Thyroid gland (tissue), 4 donors: ENCODE measurements around the gene SH3TC2. TPM values are rescaled to one million over a fixed set of nuclear protein-coding genes. Genes with fewer than 3 reads are reported as not detected.

Experiments
- DNase-seq, 2 donors: peaks; one replicate each; pipeline ENCODE4 v3.0.0-alpha.2; 2019
- H3K27ac ChIP-seq, 3 donors: fragments of 200-600 bp; sonication (generic); 1 replicate in 2 of 3; 2 replicates in 1 of 3; pipeline ENCODE4 v1.5.1; 2016 to 2019; ENCODE audit warnings: mild to moderate bottlenecking in 1 of 3, moderate library complexity in 1 of 3
- H3K27me3 ChIP-seq: fragments of 200-600 bp; sonication (generic); one replicate; pipeline ENCODE4 v1.5.1; 2019
- H3K36me3 ChIP-seq, 2 donors: fragments of 200-600 bp; sonication (generic); one replicate each; pipeline ENCODE4 v1.5.1; 2016 to 2019
- H3K4me1 ChIP-seq, 2 donors: fragments of 200-600 bp; sonication (generic); one replicate each; pipeline ENCODE4 v1.5.1; 2017 to 2019
- H3K4me3 ChIP-seq, 3 donors: fragments of 200-600 bp; sonication (generic); replicated peaks in 1 of 3; 1 replicate in 2 of 3; 2 replicates in 1 of 3; pipeline ENCODE4 v1.5.1; 2016; ENCODE audit warnings: mild to moderate bottlenecking in 1 of 3
- H3K9me3 ChIP-seq: fragments of 200-600 bp; sonication (generic); one replicate; pipeline ENCODE4 v1.5.1; 2017
- CTCF ChIP-seq, 6 experiments: fragments of 200-600 bp in 3 of 6; fragments of 450-650 bp in 3 of 6; sonication (generic) in 3 of 6; IDR thresholded peaks; one replicate each; pipeline ENCODE4 v1.5.1; 2016 to 2019; ENCODE audit warnings: antibody characterized with exemption in 6 of 6, mild to moderate bottlenecking in 2 of 6, inconsistent platforms in 1 of 6, moderate library complexity in 1 of 6
- POLR2A ChIP-seq, 2 donors: fragments of 450-650 bp; IDR thresholded peaks; one replicate each; pipeline ENCODE4 v1.6.1; 2017; ENCODE audit warnings: antibody characterized with exemption in 2 of 2, mild to moderate bottlenecking in 2 of 2, moderate library complexity in 1 of 2
- WGBS, 2 donors: methylation state at CpG; one replicate each; pipeline ENCODE4 v1.1.5; 2017; 5-methylcytosine and 5-hydroxymethylcytosine counted together
- intact Hi-C: fragments of 100-400 bp; cut with DNase I; formaldehyde crosslinking; loops from one replicate; pipeline ENCODE4 v1.15.1; 2023
- total RNA-seq, 4 donors: library from RNA; depleted of rRNA; stranded (reverse); fragments of >200 nt; gene quantifications; one replicate each; pipeline ENCODE4 v1.2.3, GENCODE V29; 2016

Gene SH3TC2
- total RNA-seq, 4 donors from 2014 or later = 0.83 to 2.0 (median 1.5) TPM

GRCh38 chr5:149007174-149007573, 55.7 kb downstream of the SH3TC2 start:
- no peak overlapping the region for H3K27ac ChIP-seq
- no peak overlapping the region for H3K4me3 ChIP-seq
- DNase-seq = no peak
- no peaks in the 10 kb centered on the region for H3K9me3 ChIP-seq
- H3K27me3 ChIP-seq = no peaks in the 10 kb centered on the region
- H3K36me3 ChIP-seq = no peaks in the 10 kb centered on the region
- no peaks in the 10 kb centered on the region for H3K4me1 ChIP-seq
- intact Hi-C loops = loop anchor here (10.0 kb wide), 1 partner anchor 92 kb away; no protein-coding TSS in a partner anchor
- no peak for TF ChIP-seq POLR2A (IDR thresholded peaks at IDR 0.05)
- TF ChIP-seq CTCF (IDR thresholded peaks at IDR 0.05) = no peak

GRCh38 chr5:149006426-149006825, 56.4 kb downstream of the SH3TC2 start:
- intact Hi-C loops = loop anchor here (10.0 kb wide), 1 partner anchor 92 kb away; no protein-coding TSS in a partner anchor
- no peak overlapping the region for H3K4me3 ChIP-seq
- no peak overlapping the region for H3K27ac ChIP-seq
- no peaks in the 10 kb centered on the region for H3K36me3 ChIP-seq
- TF ChIP-seq CTCF (IDR thresholded peaks at IDR 0.05) (no peak), POLR2A (IDR thresholded peaks at IDR 0.05) (no peak)
- no peaks in the 10 kb centered on the region for H3K27me3 ChIP-seq
- 82 to 86% methylated on average over 1 of the region's 1 CpG for WGBS, 2 donors
- no peak for DNase-seq
- no peaks in the 10 kb centered on the region for H3K9me3 ChIP-seq
- H3K4me1 ChIP-seq = no peaks in the 10 kb centered on the region

DNA sequence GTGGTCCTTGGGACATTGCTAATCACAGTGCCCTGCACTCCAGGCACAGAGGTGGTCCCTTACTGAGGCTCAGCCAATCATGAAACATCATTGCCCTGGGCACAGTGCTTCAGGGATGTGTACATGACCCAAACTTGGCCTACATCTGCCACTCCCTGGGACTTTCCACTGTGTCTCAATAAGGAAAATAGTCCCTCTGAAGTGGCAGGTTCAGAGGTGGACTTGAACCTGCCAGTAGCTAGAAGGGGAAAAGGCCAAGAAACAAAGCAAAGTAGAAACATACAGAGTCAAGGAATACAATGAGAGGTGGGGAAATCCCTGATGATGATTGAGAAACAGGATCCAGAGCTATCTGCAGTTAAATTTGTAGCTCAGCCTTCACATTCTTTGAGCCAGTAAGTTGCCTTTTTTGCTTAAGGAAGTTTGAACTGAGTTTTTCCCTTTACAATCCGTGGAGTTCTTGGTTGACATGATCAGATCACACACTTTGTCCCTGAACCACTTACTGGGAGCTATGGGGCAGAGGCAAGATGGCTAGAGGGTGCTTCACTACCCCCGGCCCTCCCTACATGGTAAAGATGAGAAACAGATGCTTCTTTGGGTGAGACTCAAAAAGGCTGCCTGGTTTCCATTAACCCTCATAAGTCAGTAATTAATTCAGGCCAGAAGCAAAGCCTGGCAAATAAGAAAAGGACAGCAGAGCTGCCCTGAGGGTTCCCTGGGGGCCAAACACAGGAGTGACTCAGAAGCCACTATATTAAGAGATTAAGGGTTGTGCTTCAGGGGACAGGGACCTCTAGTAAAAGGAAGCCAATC, 57.6 kb downstream of the SH3TC2 start:
- DNase-seq = no peak
- H3K9me3 ChIP-seq = no peaks in the 10 kb centered on the region
- no peaks in the 10 kb centered on the region for H3K27me3 ChIP-seq
- H3K36me3 ChIP-seq = no peaks in the 10 kb centered on the region
- no peaks in the 10 kb centered on the region for H3K4me1 ChIP-seq
- no peak overlapping the region for H3K27ac ChIP-seq
- 58 to 64% methylated on average over 2 of the region's 2 CpGs for WGBS, 2 donors
- no peak overlapping the region for H3K4me3 ChIP-seq
- no peak for TF ChIP-seq POLR2A (IDR thresholded peaks at IDR 0.05)
- no peak for TF ChIP-seq CTCF (IDR thresholded peaks at IDR 0.05)
- intact Hi-C loops = loop anchor here (10.0 kb wide), 1 partner anchor 90 kb away; no protein-coding TSS in a partner anchor

DNA sequence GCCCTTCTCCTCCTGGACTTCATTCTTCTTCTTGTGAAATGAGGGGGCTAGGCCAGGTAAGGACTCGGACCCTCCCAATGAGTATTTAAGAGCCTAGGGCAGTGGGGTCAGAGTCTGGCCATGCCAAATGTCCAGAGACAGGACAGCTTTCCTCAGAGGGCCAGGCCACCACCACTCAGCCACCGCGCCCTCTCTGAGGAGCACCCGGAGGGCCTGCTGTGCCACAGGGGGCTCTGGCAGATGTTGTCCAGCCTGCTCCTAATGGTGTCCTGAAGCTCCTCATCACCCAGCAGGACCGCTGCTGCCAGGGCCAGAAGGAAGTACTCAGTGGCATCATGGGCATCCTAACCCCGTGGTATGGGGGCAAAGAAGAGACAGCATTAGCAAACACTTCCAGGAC, 58.3 kb downstream of the SH3TC2 start:
- H3K4me3 ChIP-seq = no peak overlapping the region
- TF ChIP-seq CTCF (IDR thresholded peaks at IDR 0.05) (no peak), POLR2A (IDR thresholded peaks at IDR 0.05) (no peak)
- H3K27me3 ChIP-seq = no peaks in the 10 kb centered on the region
- DNase-seq = no peak
- H3K27ac ChIP-seq = no peak overlapping the region
- H3K4me1 ChIP-seq = no peaks in the 10 kb centered on the region
- no peaks in the 10 kb centered on the region for H3K36me3 ChIP-seq
- no peaks in the 10 kb centered on the region for H3K9me3 ChIP-seq
- WGBS, 2 donors = 91 to 95% methylated on average over 3 to 6 of the region's 6 CpGs
- intact Hi-C loops = loop anchor here (10.0 kb wide), 1 partner anchor 90 kb away; no protein-coding TSS in a partner anchor
